NOMO-1 treated with dmso at 0.1 percent for 144 hours (cell line): ENCODE results near the gene CDIP1.
"Not testable (repeated sequence)": the region's sequence is repeated elsewhere in the genome, so short reads cannot be mapped to it uniquely, and the experiment has no call there.

ENCODE experiments used
- DNase-seq: peaks from one replicate; lab custom pipeline; 2025; ENCODE audit not compliant: unreplicated experiment; lab: John Stamatoyannopoulos, UW

Gene CDIP1

DNA sequence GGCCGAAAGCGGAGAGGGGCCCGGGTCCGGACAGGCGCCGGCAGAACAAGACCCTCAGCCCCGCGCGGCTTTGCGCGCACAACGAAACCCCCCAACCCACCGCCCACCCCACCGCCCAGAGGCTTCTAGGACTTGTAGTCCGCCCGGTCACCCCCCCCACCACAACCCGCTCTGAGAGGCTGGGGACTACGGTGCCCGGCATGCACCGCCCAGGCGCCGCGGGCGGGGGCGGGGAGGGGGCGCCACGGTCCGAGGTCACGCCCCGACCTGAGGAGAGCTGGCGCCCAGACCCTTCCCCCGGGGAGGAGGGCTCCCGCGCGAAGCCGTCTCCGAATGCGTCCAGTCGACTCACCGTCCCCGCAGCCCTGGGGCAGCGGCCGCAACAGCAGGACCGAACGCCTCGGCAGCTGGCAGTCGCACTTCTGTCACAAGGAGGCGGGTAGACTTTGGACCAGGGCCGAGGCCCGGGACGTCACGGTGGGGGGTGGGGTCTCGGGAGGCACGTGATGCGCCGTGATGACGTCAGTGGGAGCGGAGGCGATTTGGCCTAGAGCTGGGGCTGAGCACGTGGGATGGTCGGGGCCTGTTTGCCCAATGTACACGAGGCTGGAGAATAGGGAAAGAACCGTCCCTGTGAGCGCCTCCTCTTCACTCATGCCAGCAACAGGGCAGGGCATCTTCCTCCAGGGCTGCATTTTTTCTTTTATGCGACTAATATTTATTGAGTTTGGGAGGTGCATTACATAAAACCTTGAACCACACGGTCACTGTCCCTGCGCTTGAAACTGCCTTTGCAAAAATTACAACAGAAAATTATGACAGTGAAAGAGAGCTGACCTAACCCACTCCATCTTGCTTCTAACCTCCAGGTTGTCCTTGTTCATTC, at the start of gene CDIP1:
TSS of gene CDIP1 (minus strand) at position 424 of the 886 bp plus-strand sequence. CDS start 24,643 bp downstream, outside the sequence.
- peak; percentile 87 for DNase-seq

GRCh38 chr16:4586291-4586690, 47.7 kb upstream of the CDIP1 start:
- DNase-seq = no peak

GRCh38 chr16:4583906-4584305, 45.3 kb upstream of the CDIP1 start:
- DNase-seq = no peak

GRCh38 chr16:4580250-4580649, 41.7 kb upstream of the CDIP1 start:
- DNase-seq = no peak

DNA sequence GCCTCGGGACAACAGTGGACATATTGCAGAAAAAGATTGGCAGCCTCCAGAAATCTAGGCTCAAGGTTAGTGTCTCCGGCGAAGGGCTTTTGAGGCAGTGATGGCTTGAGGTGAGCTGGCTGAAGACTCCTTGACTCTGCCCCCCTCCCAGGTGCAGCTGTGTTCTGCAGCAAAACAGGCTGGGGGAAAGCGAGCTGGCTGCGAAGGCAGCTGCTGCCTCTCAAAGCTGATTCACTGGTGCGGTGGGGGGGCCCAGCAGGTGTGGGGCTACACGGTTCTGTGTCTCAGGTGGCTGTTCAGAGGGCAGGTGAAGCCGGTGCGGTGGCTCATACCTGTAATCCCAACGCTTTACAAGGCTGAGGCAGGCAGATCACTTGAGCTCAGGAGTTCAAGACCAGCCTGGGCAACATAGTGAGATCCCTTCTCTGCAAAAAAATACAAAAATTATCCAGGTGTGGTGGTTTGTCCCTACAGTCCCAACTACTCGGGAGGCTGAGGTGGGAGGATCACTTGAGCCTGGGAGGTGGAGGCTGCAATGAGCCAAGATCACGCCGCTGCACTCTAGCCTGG, 40.5 kb upstream of the CDIP1 start:
- no peak for DNase-seq

DNA sequence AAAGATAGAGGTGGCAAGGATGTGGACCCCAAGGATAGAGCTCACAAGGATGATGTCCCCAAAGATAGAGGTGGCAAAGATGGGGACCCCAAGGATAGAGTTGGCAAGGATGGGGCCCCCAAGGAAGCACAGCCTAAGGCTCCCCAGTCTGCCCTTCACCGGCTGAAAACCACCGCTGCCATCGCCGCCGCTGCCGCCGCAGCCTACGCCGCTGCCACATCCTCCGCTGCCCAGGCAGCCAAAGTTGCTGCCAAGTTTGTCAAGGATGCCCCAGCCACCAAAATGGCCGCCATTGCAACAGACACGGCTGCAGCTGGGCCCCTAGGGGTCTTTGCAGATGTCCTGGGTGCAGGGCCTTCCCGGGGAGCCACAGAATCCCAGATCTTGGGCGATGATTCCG, 37.4 kb upstream of the CDIP1 start:
- no peak for DNase-seq

DNA sequence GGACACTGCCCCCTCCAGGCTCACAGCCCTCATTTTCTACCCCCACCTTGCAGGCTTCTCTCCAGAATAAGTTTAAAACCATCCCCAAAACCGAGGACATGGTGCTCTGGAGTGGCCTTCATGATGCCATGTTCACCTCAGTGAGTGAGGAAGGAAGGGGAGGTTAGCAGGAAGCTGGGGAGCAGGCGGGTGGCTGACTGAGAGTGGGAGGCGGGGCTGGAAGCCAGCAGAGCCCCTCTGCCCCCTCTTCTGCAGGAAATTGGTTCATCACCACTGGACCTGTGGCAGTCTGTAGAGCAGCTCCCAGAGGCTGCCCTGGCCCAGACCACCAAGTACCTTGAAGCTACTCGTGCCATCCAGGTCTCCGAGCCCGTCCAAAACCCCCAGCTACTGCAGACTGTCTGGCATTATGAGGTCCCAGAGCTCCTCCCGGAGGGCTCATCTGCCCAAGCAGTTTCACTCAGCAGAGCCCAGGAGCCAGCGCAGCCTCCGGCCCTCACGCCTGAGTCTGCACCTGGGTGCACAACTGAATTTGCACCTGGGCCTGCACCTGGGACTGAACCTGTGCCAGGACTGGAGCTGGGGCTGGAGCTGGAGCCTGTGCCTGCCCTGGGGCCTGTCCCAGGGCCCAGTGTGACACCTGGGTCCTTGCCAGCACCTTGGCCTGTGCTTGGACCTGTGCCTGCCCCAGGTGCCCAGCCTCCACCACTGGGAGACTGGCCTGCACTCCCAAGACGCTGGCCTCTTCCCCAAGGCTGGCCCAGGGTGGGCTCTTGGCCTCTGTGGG, 36.5 kb upstream of the CDIP1 start:
- no peak for DNase-seq

DNA sequence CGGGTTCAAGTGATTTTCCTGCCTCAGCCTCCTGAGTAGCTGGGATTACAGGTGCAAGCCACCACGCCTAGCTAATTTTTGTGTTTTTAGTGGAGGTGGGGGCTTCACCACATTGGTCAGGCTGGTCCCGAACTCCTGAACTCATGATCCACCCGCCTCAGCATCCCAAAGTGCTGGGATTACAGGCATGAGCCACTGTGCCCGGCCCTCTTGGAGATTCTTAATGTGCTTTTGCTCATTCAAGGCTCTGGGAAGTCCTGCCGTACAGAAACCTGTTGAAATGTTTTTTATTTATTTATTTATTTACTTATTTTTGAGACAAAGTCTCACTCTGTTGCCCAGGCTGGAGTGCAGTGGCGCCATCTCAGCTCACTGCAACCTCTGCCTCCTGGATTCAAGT, 35.4 kb upstream of the CDIP1 start:
- DNase-seq = not testable (repeated sequence)

DNA sequence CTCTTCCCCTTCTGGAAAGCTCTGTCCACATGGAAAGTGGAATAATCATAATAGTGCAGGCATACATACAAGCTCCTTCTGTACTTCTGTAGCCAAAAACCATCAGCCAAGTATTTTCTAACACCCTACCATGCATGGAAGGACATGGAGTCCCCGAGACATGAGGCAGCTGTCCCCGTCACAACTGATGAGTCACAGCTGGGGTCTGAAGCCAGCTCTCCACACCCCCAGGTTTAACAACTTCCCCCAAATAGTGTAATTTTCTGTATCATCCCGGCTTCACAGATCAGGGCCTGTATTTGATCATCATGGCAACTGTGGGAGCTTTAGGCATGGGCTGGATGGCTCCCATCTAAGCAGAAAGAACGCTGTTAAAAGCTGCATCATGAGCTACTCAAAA, 34.1 kb upstream of the CDIP1 start:
- DNase-seq = no peak

DNA sequence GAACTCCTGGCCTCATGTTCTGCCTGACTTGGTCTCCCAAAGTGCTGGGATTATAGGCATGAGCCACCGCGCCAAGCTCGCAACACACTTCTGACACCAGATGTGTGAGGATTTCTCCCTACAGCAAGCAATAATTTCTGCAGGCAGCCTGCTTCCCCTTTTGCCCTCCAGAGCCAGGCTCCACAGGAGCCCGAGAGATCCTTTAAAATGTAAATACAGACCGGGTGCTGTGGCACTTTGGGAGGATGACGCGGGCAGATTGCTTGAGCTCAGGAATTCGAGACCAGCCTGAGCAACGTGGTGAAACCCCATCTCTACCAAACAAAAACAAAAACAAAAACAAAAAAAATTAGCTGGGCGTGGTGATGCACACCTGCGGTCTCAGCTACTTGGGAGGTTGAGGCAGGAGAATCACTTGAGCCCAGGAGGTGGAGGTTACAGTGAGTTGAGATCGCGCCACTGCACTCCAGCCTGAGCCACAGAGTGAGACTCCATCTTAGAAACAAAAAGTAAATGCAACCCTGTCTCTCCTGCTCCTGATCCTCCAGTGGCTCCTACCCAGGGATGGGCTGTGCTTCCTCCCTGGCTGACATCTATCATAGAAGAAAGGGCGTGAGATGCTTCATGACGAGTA, 32.2 kb upstream of the CDIP1 start:
- no peak for DNase-seq

GRCh38 chr16:4570086-4570485, 31.5 kb upstream of the CDIP1 start:
- DNase-seq = no peak

GRCh38 chr16:4566144-4566543, 27.6 kb upstream of the CDIP1 start:
- DNase-seq = no peak

- DNase-seq = no peak
These were observed 26.2 kb upstream of the CDIP1 start for GRCh38 chr16:4564661-4565267.

GRCh38 chr16:4561596-4561995, 23.0 kb upstream of the CDIP1 start:
- no peak for DNase-seq

DNA sequence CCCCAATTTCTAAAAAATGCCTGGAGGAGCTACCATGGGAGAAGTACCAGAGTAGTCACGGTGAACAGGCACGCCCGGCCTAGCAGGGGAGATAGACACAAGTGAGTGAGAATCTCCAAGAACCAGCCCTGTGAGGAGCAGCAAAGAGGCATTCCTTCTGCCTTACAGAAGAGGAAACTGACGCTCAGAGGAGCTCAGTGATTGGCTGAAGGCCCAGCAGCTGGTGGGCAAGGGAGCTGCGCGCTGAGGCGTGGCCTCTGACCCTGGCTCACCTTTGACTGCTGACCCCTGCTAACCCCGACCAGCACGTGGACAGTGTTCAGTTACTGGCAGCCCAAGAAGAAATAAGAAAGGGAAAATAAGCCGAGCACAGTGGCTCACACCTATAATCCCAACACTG, 19.4 kb upstream of the CDIP1 start:
- DNase-seq = no peak

GRCh38 chr16:4556580-4556979, 18.0 kb upstream of the CDIP1 start:
- DNase-seq = no peak

DNA sequence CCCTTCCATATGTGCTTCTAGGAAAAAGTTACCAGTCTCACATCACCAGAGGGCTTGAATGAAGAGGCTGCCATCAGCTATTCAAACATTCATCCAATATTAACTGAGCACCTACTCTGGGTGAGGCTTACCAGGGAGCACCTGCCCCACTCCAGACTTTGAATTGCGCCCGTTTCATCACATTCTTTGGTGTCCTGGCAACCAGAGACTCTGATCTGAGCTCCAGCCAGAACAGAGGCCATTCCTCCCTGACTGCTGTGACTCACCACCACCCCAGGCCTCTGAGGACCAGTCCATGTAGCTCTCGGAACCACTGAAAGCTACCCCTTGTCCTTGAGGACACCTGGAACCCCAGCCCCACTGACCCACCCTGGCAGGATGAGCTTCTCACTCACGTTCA, 17.5 kb upstream of the CDIP1 start, which contains the start of gene C16orf96:
TSS of gene C16orf96 (plus strand) at position 229 of the 400 bp plus-strand sequence. CDS start at position 379, 150 bp downstream.
- DNase-seq = no peak

GRCh38 chr16:4552541-4552940, 14.0 kb upstream of the CDIP1 start:
- no peak for DNase-seq

DNA sequence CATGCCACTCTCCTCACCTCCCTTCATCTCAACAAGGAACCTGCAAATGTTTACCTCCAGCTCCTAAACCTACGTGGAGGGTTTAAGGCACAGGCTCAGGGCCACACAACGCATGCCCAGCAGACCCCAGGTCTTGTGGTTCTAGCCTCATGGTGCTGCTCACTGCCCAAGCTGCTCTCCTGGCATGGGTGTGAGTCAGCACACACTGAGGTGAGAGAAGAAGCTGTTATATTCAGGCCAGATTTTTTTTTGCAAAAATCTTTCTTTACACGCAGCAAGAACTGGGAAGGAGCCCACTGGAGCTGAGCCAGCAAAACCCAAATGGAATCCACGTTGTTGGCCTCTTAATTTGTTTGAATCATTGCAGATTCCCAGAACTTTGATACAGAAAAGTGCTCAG, 12.0 kb upstream of the CDIP1 start:
- DNase-seq = no peak

GRCh38 chr16:4548124-4548523, 9.6 kb upstream of the CDIP1 start:
- DNase-seq = no peak

DNA sequence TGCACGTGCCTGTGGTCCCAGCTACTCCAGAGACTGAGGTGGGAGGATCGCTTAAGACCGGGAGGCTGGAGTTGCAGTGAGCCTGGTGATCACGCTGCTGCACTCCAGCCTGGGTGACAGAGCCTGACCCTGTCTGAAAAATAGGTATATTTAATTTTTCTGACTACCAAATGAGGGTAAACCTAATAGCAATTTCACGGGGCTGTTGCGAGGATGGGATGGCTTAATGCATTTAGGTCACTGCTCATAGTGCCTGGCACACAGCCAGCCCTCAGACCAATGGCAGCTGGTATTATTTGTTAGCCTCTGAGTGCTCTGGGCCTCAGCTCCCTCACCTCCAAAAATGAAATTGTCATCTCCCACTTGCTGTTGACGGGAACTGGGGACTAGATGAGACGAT, 5.9 kb upstream of the CDIP1 start:
- DNase-seq = no peak
